GM19328 (cell line): ENCODE measurements around the gene GOLGA6L1.
"Not testable (repeated sequence)": the region's sequence is repeated elsewhere in the genome, so short reads cannot be mapped to it uniquely, and the experiment has no call there.

ENCODE experiments used
- ATAC-seq: cut with Tn5 transposase; IDR thresholded peaks from one replicate; pipeline ENCODE4 v1.9.1; 2021; ENCODE audit warnings: mild to moderate bottlenecking, moderate library complexity; ENCODE audit not compliant: unreplicated experiment

GOLGA6L1 gene

GRCh38 chr15:23136722-23137121, at the start of gene GOLGA6L1:
Gene GOLGA6L1 (minus strand): TSS chr15:23136822. CDS start chr15:23136731, 91 bp downstream.
- ATAC-seq, result not testable (repeated sequence)

GRCh38 chr15:23181201-23181600, 44.6 kb upstream of the GOLGA6L1 start:
- not testable (repeated sequence) for ATAC-seq

GRCh38 chr15:23180547-23180927, 43.9 kb upstream of the GOLGA6L1 start:
- not testable (repeated sequence) for ATAC-seq

- not testable (repeated sequence) for ATAC-seq
These were observed 43.3 kb upstream of the GOLGA6L1 start for GRCh38 chr15:23179768-23180546.

- not testable (repeated sequence) for ATAC-seq
These were observed 40.1 kb upstream of the GOLGA6L1 start for GRCh38 chr15:23176683-23177082.

- not testable (repeated sequence) for ATAC-seq
These were observed 39.0 kb upstream of the GOLGA6L1 start for GRCh38 chr15:23175606-23176005.

GRCh38 chr15:23174609-23175140, 38.1 kb upstream of the GOLGA6L1 start:
- not testable (repeated sequence) for ATAC-seq

GRCh38 chr15:23132787-23133186, 3.8 kb downstream of the GOLGA6L1 start:
- not testable (repeated sequence) for ATAC-seq

- no peak for ATAC-seq
These were observed 18.4 kb downstream of the GOLGA6L1 start for GRCh38 chr15:23118208-23118607.

- ATAC-seq, result no peak
These were observed 40.8 kb downstream of the GOLGA6L1 start for GRCh38 chr15:23095796-23096195.

- ATAC-seq, result no peak
These were observed 53.5 kb downstream of the GOLGA6L1 start for GRCh38 chr15:23083115-23083514.

GRCh38 chr15:23081996-23082737, 54.5 kb downstream of the GOLGA6L1 start:
- not testable (repeated sequence) for ATAC-seq

GRCh38 chr15:23081271-23081670, 55.4 kb downstream of the GOLGA6L1 start:
- no peak for ATAC-seq

GRCh38 chr15:23079766-23080165, 56.9 kb downstream of the GOLGA6L1 start:
- ATAC-seq, result no peak
